Hematopoietic multipotent progenitor cell treated with erythropoietin and hydrocortisone succinate and interleukin-3 and kit ligand, for 6 days (in vitro differentiated cells): ENCODE measurements around the gene NFE2L1.
"Not testable (repeated sequence)": the region's sequence is repeated elsewhere in the genome, so short reads cannot be mapped to it uniquely, and the experiment has no call there.

Source experiments
- DNase-seq: peaks from one replicate; pipeline ENCODE4 v3.0.0-alpha.2; 2015

The NFE2L1 gene, protein sequence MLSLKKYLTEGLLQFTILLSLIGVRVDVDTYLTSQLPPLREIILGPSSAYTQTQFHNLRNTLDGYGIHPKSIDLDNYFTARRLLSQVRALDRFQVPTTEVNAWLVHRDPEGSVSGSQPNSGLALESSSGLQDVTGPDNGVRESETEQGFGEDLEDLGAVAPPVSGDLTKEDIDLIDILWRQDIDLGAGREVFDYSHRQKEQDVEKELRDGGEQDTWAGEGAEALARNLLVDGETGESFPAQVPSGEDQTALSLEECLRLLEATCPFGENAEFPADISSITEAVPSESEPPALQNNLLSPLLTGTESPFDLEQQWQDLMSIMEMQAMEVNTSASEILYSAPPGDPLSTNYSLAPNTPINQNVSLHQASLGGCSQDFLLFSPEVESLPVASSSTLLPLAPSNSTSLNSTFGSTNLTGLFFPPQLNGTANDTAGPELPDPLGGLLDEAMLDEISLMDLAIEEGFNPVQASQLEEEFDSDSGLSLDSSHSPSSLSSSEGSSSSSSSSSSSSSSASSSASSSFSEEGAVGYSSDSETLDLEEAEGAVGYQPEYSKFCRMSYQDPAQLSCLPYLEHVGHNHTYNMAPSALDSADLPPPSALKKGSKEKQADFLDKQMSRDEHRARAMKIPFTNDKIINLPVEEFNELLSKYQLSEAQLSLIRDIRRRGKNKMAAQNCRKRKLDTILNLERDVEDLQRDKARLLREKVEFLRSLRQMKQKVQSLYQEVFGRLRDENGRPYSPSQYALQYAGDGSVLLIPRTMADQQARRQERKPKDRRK

GRCh38 chr17:48047741-48048383 is at the start of gene NFE2L1:
NFE2L1 (plus strand) TSS chr17:48048359; CDS start chr17:48051119, 2,760 bp downstream.
- DNase-seq = peak; percentile 100

DNA sequence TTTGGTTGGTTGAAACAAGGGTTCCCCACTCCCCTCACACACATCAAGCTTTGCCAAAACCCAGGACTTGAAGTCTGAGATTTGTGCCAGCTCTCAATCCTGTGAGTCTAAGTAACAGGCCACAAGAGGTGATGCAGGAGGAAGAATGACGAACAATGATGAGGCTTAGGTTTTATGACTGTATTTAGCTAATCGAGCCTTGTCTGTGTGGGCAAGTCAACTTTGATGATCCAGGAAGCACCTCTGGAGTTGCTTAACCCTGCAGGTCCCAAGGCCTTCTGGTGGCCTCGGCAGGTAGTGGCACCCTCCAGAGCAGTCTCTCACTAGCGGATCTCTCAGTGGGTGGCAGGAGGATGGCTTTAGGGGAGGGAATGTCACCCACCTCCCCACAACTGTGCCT is 48.6 kb upstream of the NFE2L1 start:
- DNase-seq = no peak

GRCh38 chr17:48001197-48001596 is 47.0 kb upstream of the NFE2L1 start:
- no peak for DNase-seq

DNA sequence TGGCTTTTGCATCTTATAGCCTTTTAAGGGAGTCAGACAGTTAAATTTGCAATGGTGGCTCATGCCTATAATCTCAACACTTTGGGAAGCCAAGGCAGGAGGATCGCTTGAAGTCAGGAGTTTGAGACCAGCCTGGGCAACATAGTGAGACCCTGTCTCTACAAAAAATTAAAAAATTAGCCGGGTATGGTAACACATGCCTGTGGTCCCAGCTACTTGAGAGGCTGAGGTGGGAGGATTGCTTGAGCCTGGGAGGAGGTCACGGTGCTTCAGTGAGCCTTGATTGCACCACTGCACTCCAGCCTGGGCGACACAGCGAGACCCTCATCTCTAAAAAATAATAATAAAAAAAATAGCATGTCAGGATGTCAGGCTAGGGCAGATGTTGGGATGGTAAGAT is 46.5 kb upstream of the NFE2L1 start:
- not testable (repeated sequence) for DNase-seq

DNA sequence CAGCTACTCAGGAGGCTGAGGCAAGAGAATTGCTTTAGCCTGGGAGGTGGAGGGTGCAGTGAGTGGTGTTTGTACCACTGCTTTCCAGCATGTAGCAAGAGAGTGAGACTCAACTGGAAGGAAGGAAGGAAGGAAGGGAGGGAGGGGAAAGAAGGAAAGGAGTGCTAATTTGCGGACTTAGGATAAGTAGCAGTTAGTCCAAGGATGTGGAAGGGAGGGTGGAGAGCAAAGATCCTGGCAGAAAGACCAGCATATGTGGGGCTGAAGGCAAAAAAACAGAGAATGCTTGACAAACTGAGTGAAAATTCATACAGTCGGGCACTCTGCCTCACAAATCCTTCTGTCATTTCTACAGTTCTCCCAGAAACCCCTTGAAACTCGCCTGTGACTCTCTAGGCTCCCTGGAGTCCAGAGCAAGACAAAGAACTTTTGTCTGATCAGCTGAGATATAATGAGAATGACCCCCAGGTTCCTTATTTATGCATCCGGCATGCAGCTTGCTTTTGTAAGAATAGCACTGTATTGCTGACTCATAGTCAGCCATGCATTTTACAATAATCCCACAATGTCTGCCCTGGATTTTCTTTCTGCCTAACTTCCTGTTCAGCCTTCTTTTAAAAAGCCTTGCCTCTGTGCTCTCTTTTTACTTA is 45.8 kb upstream of the NFE2L1 start:
- peak; percentile 77 for DNase-seq

DNA sequence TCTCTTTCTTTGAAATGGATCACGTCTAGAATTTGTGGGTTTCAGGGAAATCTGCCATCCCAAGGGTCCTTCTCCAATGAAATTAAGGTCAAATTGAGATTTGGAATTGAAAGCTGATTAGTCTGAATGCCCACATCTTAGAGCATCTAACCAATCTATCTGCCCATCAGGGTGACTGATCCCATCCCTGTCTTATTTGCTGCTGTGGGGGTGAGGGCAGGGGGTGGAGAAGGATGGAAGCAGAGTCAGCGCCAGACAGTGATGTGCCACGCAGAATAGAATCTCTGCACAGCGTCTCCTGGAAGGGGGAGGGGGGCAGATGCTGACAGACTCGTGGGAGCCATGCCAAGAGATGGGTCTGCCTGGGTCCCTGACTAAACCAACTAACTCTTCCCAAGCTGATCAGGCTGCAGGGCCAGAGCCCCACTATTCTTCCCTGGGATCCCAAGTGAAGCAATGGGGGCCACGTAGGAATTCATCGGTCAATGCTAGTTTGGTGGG is 45.2 kb upstream of the NFE2L1 start:
- DNase-seq = no peak

- no peak for DNase-seq
Measured at GRCh38 chr17:48003417-48004151, 44.6 kb upstream of the NFE2L1 start.

DNA sequence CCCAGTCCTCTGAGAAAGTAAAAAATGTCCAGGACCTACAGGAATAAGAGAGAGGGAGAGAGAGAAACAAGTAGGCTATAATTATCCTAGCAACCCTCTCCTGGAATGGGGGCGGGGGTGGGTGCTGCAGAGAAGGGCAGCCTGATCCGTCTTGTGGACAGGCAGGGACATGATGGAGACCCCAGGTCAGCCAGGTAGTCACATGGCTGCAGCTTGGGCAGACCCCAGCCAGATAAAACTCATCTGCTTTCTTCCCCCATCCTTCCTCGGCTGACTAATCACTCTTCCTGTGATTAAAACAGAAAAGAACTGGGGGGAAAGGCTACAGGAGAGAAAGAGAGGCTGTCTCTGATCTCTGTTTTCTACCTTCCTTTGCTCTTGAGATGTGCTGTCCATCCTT is 43.2 kb upstream of the NFE2L1 start:
- no peak for DNase-seq

- no peak for DNase-seq
Measured at GRCh38 chr17:48006936-48007709, 41.0 kb upstream of the NFE2L1 start.

DNA sequence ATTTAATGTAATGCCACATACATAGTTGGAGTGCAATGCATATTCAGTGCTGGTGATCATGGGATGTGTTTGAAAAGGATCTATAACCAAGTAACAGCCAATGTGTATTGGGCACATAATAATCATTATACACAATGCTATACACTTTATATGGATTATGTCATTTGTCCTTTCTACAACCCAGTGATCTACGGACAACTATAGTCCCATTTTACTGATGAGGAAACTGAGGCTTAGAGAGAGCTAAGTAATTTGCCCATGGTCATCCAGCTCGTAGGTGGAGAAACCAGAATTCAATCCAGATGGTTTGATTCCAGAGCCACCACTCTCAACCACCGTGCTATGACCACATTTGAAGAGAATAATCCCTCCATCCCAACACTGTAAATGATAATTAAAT is 38.0 kb upstream of the NFE2L1 start:
- DNase-seq = no peak

DNA sequence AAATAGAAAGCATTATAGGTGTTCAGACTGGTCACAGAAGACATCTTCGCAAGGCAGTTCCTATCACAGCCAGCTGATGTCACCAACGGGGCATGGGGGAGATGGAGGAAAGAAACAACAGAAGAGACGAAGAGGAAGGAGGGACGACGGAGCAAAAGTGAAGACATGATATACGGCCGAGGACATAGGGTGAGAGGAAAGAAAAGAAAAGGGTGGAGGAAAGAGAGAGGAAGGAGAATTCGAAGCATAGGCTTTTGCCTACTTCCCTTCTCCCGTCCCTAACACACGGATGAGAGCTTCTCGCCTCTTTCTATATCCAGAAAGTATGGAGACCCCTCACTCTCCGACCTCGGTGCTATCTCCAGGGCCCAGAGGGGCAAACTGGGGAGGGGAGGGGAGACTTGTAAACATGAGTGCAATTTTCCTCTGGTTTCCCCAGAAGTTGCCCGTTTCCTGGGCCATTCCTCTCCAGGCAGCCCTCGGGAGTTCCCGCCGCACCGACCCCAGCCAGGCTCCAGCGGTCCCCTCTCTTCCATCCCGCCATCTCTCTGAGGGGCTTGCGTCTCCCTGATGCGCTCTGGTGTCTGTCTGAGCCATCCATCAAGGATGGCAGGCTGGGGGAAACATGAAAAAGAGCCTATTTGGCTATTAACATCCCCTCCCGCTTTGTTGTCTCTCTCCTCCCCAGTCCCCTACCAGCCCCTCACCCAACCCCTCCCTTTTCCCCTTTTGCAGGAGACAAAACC is 36.6 kb upstream of the NFE2L1 start:
- DNase-seq = peak; percentile 82

- DNase-seq = peak; percentile 72
Measured at GRCh38 chr17:48012151-48012520, 36.0 kb upstream of the NFE2L1 start.

- DNase-seq = no peak
Measured at GRCh38 chr17:48012654-48013053, 35.5 kb upstream of the NFE2L1 start.

- no peak for DNase-seq
Measured at GRCh38 chr17:48013876-48014594, 34.1 kb upstream of the NFE2L1 start.

DNA sequence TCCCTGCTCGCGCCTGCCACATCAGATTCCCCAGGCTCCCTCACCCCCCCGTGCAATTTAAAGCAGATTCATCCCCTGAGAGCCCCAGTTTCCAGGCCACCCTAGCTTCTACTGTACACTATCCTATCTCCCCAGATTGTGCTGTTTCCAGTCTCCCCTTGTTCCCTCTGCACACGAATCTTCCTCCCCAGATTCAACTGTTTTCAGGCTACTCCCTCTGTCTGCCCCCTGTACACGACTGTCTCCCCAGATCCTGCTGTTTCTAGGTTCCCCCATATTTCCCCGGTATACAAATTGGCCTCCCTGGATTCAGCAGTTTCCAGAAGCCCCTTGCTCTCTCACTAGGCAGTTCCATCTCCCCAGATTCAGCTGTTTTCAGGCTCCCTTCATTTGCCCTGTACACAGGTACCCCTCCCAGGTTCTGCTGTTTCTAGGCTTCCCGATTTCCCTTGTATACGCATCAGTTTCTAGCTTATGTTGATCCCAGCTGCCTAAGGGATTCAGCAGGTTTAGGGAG is 33.5 kb upstream of the NFE2L1 start:
- no peak for DNase-seq

- no peak for DNase-seq
Measured at GRCh38 chr17:48016112-48016511, 32.0 kb upstream of the NFE2L1 start.

GRCh38 chr17:48017817-48018158 is 30.4 kb upstream of the NFE2L1 start:
- not testable (repeated sequence) for DNase-seq

- DNase-seq = no peak
Measured at GRCh38 chr17:48021934-48022333, 26.2 kb upstream of the NFE2L1 start.

DNA sequence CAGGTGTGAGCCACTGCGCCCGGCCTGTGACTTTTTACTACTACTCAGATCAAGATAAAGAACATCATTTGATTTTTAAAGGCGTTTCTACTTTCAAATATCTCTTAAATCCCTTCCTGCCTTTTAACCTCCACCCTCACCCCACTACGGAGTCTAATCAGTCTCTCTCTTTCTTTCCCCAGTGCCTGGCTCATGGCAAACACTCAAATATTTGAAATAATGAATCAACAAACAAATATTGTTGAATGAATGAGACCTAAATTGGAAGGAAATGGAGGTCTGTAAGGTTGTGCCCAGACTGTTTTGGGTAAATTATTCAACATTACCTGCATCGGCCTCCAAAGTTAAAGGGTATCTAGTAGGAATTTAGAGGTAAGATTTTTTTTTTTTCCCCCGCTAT is 25.3 kb upstream of the NFE2L1 start:
- DNase-seq = no peak
